ENCODE results near the gene SEMG2.

DNA sequence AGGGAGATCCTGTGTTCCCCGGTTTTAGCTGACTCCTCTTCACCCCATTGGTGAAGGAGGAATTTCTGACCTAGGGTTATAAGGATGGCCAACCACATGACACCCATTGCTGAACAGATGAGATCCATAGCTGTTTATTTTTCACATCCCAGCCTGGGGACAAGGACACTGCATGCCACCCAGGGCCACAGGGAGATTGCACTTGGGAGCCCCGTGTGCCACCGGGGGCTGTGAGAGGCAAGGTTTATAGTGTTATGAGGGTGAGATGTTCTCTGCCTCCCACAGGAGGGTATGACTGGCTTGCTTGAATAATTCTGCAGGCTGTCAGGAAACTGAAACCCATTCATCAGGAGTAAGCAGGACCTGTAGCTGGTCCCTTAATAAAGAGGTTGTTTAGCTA is 47.9 kb downstream of the SEMG2 start:
- TF ChIP-seq POLR2A (IDR thresholded peaks at IDR 0.05): no peak
- TF ChIP-seq, protein P1, sequence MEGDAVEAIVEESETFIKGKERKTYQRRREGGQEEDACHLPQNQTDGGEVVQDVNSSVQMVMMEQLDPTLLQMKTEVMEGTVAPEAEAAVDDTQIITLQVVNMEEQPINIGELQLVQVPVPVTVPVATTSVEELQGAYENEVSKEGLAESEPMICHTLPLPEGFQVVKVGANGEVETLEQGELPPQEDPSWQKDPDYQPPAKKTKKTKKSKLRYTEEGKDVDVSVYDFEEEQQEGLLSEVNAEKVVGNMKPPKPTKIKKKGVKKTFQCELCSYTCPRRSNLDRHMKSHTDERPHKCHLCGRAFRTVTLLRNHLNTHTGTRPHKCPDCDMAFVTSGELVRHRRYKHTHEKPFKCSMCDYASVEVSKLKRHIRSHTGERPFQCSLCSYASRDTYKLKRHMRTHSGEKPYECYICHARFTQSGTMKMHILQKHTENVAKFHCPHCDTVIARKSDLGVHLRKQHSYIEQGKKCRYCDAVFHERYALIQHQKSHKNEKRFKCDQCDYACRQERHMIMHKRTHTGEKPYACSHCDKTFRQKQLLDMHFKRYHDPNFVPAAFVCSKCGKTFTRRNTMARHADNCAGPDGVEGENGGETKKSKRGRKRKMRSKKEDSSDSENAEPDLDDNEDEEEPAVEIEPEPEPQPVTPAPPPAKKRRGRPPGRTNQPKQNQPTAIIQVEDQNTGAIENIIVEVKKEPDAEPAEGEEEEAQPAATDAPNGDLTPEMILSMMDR (IDR thresholded peaks at IDR 0.05): no peak

Data from Peyer's patch (tissue), 4 donors.